ENCODE data around the gene ARHGEF12. TPM values are rescaled to one million over a fixed set of nuclear protein-coding genes. Genes with fewer than 3 reads are reported as not detected.

The ARHGEF12 gene
- total RNA-seq, 4 donors from 2014 or later, result 92.1 to 122 (median 104) TPM

DNA sequence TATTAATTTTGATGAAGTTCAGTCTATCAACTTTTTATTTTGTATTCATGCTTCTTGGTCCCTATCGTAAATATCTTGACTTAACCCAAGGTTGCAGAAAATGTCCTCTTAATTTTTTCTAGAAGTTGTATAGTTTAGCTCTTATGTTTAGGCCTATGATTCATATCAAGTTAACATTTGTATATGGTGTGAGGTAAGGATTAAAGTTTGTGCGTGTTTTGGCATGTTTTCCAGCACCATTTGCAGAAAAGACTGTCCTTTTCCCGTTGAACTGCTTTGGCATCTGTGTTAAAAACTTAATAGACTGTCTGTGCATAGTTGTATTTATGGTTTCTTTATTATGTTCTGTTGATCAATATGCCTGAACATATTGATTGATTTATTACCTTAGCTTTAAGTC is 42.3 kb downstream of the ARHGEF12 start:
- no peak overlapping the region for H3K4me3 ChIP-seq
- peaks cover 0 to 10% (median 0%) of the 10 kb centered on the region in 4 donors for H3K9me3 ChIP-seq
- H3K27me3 ChIP-seq, result no peaks in the 10 kb centered on the region
- TF ChIP-seq CTCF (IDR thresholded peaks at IDR 0.05) (no peak), EP300 (IDR thresholded peaks at IDR 0.05) (no peak), POLR2A (IDR thresholded peaks at IDR 0.05) (no peak)
- DNase-seq (ENCODE audit: low spot score in 2 of 2), result no peak
- WGBS, 2 donors, result 94% methylated on average over 3 of the region's 3 CpGs
- H3K4me1 ChIP-seq, result peaks cover 0 to 67% (median 12%) of the 10 kb centered on the region in 4 donors
- no peak overlapping the region for H3K27ac ChIP-seq
- no peaks in the 10 kb centered on the region for H3K36me3 ChIP-seq

DNA sequence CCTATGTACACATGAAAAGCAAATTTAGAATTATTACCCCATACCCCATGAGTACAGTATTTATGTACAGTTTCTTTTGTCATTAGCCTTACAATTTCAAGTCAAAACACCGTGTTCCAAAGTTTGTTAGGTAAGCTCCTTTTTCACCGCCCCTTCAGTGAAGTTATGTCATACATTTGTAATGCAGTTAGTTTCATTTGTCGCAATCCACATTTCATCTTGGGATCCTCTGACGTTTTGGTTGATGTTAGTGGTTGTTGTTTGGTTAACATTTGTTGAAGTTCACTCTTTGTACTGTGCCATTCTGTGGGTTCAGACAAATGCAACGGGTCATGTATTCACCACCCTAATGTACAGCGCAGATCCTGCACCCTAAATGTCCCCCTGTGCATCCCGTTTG is 45.2 kb downstream of the ARHGEF12 start:
- H3K4me3 ChIP-seq, result no peak overlapping the region
- H3K9me3 ChIP-seq, result peaks cover 0 to 10% (median 0%) of the 10 kb centered on the region in 4 donors
- peaks cover 2 to 71% (median 10%) of the 10 kb centered on the region in 4 donors for H3K4me1 ChIP-seq
- H3K27ac ChIP-seq, result no peak overlapping the region
- no peak for TF ChIP-seq EP300 (IDR thresholded peaks at IDR 0.05)
- no peak for TF ChIP-seq POLR2A (IDR thresholded peaks at IDR 0.05)
- TF ChIP-seq CTCF (IDR thresholded peaks at IDR 0.05), result no peak
- H3K36me3 ChIP-seq, result no peaks in the 10 kb centered on the region
- DNase-seq (ENCODE audit: low spot score in 2 of 2), result no peak
- H3K27me3 ChIP-seq, result no peaks in the 10 kb centered on the region
- WGBS, 2 donors, result 69% methylated on average over 7 of the region's 7 CpGs

GRCh38 chr11:120383518-120384155 is 47.4 kb downstream of the ARHGEF12 start:
- WGBS, 2 donors, result 95% methylated on average over 4 of the region's 4 CpGs
- TF ChIP-seq EP300 (IDR thresholded peaks at IDR 0.05) (no peak), POLR2A (IDR thresholded peaks at IDR 0.05) (no peak), CTCF (IDR thresholded peaks at IDR 0.05) (no peak)
- Histone ChIP-seq H3K36me3 (no peaks in the 10 kb centered on the region), H3K27me3 (no peaks in the 10 kb centered on the region), H3K4me1 (peaks cover 2 to 76% (median 13%) of the 10 kb centered on the region in 4 donors), H3K9me3 (peaks cover 0 to under 1% (median 0%) of the 10 kb centered on the region in 4 donors), H3K4me3 (no peak overlapping the region), H3K27ac (no peak overlapping the region)
- DNase-seq (ENCODE audit: low spot score in 2 of 2), result no peak

DNA sequence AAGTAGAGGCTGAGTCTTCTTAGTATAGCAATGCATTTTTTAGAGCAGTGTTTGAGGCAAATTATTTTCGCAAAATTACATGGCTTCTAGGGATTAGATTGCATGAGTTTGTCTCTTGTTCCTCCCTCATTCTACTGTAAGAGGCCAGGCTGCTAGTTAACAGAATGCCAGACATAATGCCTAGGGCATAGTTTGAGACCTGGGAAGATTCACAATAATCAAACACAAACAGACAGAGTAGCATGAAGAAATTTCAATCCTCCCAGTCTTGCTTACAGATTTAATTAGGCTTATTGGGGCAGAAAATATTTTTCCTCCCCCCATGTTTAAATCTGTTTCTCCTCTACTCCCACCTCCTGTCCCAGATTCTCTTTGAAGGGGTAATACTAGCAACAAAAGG is 48.3 kb downstream of the ARHGEF12 start:
- H3K27me3 ChIP-seq, result no peaks in the 10 kb centered on the region
- no peak for TF ChIP-seq CTCF (IDR thresholded peaks at IDR 0.05)
- no peak for TF ChIP-seq POLR2A (IDR thresholded peaks at IDR 0.05)
- no peak for TF ChIP-seq EP300 (IDR thresholded peaks at IDR 0.05)
- peaks cover 2 to 72% (median 12%) of the 10 kb centered on the region in 4 donors for H3K4me1 ChIP-seq

DNA sequence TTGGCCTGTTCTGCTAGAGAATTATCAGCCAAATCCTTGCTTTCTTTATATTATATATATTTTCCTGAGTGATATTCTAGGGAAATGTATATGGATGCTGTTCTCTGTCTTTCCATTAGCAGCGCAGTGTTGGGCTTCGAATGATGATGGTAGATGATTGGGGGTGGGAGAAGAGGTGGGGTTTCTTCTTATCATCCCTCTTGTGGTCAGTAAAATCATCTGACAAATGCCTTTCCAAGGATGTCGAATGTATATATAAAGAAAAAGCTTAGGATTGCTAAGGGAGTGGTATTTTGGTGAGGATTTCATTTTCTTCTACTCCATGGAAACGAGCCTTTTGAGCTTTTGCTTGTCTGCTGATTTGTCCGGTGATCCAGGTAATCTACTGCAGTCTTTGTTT is 48.9 kb downstream of the ARHGEF12 start:
- no peak overlapping the region for H3K4me3 ChIP-seq
- no peaks in the 10 kb centered on the region for H3K9me3 ChIP-seq
- TF ChIP-seq EP300 (IDR thresholded peaks at IDR 0.05) (no peak), POLR2A (IDR thresholded peaks at IDR 0.05) (no peak), CTCF (IDR thresholded peaks at IDR 0.05) (no peak)
- DNase-seq (ENCODE audit: low spot score in 2 of 2), result no peak
- no peak overlapping the region for H3K27ac ChIP-seq
- peaks cover 0 to 68% (median 12%) of the 10 kb centered on the region in 4 donors for H3K4me1 ChIP-seq
- no peaks in the 10 kb centered on the region for H3K27me3 ChIP-seq
- no peaks in the 10 kb centered on the region for H3K36me3 ChIP-seq
- 66 to 73% methylated on average over 5 of the region's 5 CpGs for WGBS, 2 donors

More for the DNA sequence above, 48.3 kb downstream of the ARHGEF12 start:
- Histone ChIP-seq H3K36me3 (no peaks in the 10 kb centered on the region), H3K9me3 (no peaks in the 10 kb centered on the region), H3K4me3 (no peak overlapping the region), H3K27ac (no peak overlapping the region)
- 67 to 76% methylated on average over 1 of the region's 1 CpG for WGBS, 2 donors
- no peak for DNase-seq (ENCODE audit: low spot score in 2 of 2)
